ENCODE results near the gene MSANTD7. TPM values are rescaled to one million over a fixed set of nuclear protein-coding genes. Genes with fewer than 3 reads are reported as not detected.
"Not testable (repeated sequence)": the region's sequence is repeated elsewhere in the genome, so short reads cannot be mapped to it uniquely, and the experiment has no call there.

Gene MSANTD7
- total and polyA plus RNA-seq, 4 experiments from 2014 or later = 6.5 to 17.0 (median 12.3) TPM

DNA sequence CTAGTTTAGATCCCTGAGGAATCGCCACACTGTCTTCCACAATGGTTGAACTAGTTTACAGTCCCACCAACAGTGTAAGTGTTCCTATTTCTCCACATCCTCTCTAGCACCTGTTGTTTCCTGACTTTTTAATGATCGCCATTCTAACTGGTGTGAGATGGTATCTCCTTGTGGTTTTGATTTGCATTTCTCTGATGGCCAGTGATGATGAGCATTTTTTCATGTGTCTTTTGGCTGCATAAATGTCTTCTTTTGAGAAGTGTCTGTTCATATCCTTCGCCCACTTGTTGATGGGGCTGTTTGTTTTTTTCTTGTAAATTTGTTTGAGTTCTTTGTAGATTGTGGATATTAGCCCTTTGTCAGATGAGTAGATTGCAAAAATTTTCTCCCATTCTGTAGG, 26.8 kb downstream of the MSANTD7 start:
- H3K36me3 ChIP-seq (ENCODE audit: insufficient read depth, low read length) = peaks cover 10% of the 10 kb centered on the region
- H3K9me3 ChIP-seq (ENCODE audit: control insufficient read depth in 1 of 2, low read length in 2 of 2); H3K27me3 Mint-ChIP-seq; H3K27me3 ChIP-seq (ENCODE audit: insufficient read depth, low read length); H3K4me3 ChIP-seq (ENCODE audit: low read length in 2 of 2); H3K4me3 Mint-ChIP-seq; DNase-seq; H3K4me1 Mint-ChIP-seq; CTCF ChIA-PET (ENCODE audit: partially characterized antibody); POLR2A ChIA-PET (ENCODE audit: partially characterized antibody); H3K9me3 Mint-ChIP-seq; H3K27ac Mint-ChIP-seq; H3K27ac ChIP-seq (ENCODE audit: low read depth, low read length); H3K4me1 ChIP-seq (ENCODE audit: insufficient read depth, low read length); intact Hi-C loops (cut with micrococcal nuclease): not testable (repeated sequence)
- H3K36me3 Mint-ChIP-seq = peaks cover 36 to 45% of the 10 kb centered on the region in 2 donors

DNA sequence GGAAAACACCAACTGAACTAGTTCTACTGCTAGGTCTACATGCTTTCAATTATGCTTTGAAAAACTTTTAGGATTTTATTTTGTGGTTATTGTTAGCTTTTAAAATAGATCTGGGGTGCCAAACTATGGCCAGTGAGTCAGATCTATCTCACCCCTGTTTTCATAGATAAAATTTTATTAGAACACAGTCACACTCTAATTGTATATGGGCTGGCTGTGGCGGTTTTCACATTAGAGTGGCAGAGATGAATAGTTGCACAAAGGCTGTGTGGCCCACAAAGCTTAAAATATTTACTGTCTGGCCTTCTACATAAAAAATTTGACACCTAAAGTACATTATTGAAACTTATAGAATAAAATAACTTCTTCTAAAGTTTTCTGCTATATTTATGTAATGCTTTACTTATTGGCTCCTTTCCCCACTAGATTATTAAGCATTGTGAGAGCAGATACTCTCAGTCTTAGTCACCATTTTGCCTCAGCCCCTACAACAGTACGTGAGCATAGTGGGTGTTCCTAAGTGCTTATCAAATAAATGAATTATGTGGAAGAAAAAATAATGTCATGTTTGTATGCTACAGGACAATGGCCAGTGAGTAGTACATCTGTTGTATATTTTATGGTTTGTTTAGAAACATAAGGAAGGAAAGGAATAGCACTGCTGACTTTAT, 35.1 kb downstream of the MSANTD7 start:
- CTCF ChIA-PET (ENCODE audit: partially characterized antibody) = interaction anchor here (1.0 kb wide), 1 partner anchor 251 kb away, joined by 4 read pairs; no protein-coding TSS in a partner anchor
- Mint-ChIP-seq H3K4me1 (peaks cover 7 to 23% (median 11%) of the 10 kb centered on the region in 4 donors), H3K27ac (peak overlapping the region in 1 of 7 donors; percentile 30), H3K9me3 (no peaks in the 10 kb centered on the region), H3K36me3 (peaks cover 14 to 33% of the 10 kb centered on the region in 2 donors), H3K27me3 (no peaks in the 10 kb centered on the region), H3K4me3 (no peak overlapping the region)
- DNase-seq = no peak
- Histone ChIP-seq H3K4me1 (ENCODE audit: insufficient read depth, low read length) (peaks cover 9% of the 10 kb centered on the region), H3K9me3 (ENCODE audit: control insufficient read depth in 1 of 2, low read length in 2 of 2) (no peaks in the 10 kb centered on the region), H3K36me3 (ENCODE audit: insufficient read depth, low read length) (peaks cover 9% of the 10 kb centered on the region), H3K4me3 (ENCODE audit: low read length in 2 of 2) (no peak overlapping the region), H3K27me3 (ENCODE audit: insufficient read depth, low read length) (no peaks in the 10 kb centered on the region), H3K27ac (ENCODE audit: low read depth, low read length) (no peak overlapping the region)
- intact Hi-C loops (cut with micrococcal nuclease) = no loop called here
- POLR2A ChIA-PET (ENCODE audit: partially characterized antibody) = no interaction called here

DNA sequence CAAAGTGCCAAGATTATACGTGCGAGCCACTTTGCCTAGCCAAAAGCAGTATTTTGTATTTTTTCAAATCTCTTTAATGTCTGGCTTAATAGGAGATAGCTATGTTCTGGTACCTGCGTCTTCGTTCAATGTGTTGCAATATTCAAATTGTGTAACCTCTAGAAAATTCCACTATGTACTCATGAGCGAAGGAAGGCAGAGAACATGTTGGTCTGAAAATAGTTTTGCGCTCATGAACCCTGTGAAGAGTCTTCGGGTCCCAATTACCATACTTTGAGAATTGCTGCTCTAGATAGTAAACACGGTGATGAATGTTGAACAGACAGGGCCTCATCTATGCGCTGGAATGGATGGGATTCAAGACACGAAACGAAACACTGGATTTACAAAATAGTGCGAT, 37.8 kb downstream of the MSANTD7 start:
- no peaks in the 10 kb centered on the region for H3K27me3 ChIP-seq (ENCODE audit: insufficient read depth, low read length)
- peaks cover 12 to 39% (median 22%) of the 10 kb centered on the region in 4 donors for H3K4me1 Mint-ChIP-seq
- H3K4me3 ChIP-seq (ENCODE audit: low read length in 2 of 2) = no peak overlapping the region
- peak overlapping the region in 3 of 7 donors; percentile 68 to 74 (median 72) for H3K27ac Mint-ChIP-seq
- ChIA-PET POLR2A (ENCODE audit: partially characterized antibody) (no interaction called here), CTCF (ENCODE audit: partially characterized antibody) (no interaction called here)
- H3K27me3 Mint-ChIP-seq = no peaks in the 10 kb centered on the region
- no peak overlapping the region for H3K27ac ChIP-seq (ENCODE audit: low read depth, low read length)
- intact Hi-C loops (cut with micrococcal nuclease) = loop anchor here (5.0 kb wide), 1 partner anchor 274 kb away; no protein-coding TSS in a partner anchor
- peak overlapping the region in 3 of 8 donors; percentile 13 to 96 (median 94) for H3K4me3 Mint-ChIP-seq
- H3K9me3 Mint-ChIP-seq = no peaks in the 10 kb centered on the region
- peaks cover 5 to 13% of the 10 kb centered on the region in 2 donors for H3K36me3 Mint-ChIP-seq
- H3K9me3 ChIP-seq (ENCODE audit: control insufficient read depth in 1 of 2, low read length in 2 of 2) = no peaks in the 10 kb centered on the region
- no peak for DNase-seq
- H3K4me1 ChIP-seq (ENCODE audit: insufficient read depth, low read length) = peaks cover 17% of the 10 kb centered on the region
- peaks cover 5% of the 10 kb centered on the region for H3K36me3 ChIP-seq (ENCODE audit: insufficient read depth, low read length)

DNA sequence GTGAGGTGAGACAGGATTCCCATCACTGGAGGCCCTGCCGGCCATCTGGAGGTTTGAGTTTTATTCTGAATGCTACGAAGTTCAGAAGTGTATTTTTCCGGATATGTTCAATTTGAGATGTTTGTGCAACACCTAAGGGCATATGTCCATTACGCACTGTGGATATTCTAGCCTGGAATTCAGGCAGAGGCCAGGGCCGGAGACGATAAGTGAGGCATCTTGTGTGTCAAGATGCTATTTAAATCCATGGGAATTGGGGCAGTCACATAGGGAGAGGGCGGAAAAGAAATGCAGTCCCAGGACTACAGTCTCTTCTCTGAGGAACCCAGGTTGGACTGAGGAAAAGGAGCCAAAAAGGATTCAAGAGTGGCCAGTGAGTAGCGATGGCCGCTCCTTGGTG, 38.7 kb downstream of the MSANTD7 start:
- Mint-ChIP-seq H3K27ac (peak overlapping the region in 4 of 7 donors; percentile 29 to 90 (median 57)), H3K4me1 (peaks cover 12 to 41% (median 22%) of the 10 kb centered on the region in 4 donors), H3K36me3 (peaks cover 0 to 8% of the 10 kb centered on the region in 2 donors), H3K27me3 (no peaks in the 10 kb centered on the region), H3K4me3 (peak overlapping the region; percentile 93 to 96 (median 94)), H3K9me3 (no peaks in the 10 kb centered on the region)
- no peaks in the 10 kb centered on the region for H3K36me3 ChIP-seq (ENCODE audit: insufficient read depth, low read length)
- no peaks in the 10 kb centered on the region for H3K9me3 ChIP-seq (ENCODE audit: control insufficient read depth in 1 of 2, low read length in 2 of 2)
- intact Hi-C loops (cut with micrococcal nuclease) = loop anchor here (5.0 kb wide), 1 partner anchor 274 kb away; no protein-coding TSS in a partner anchor
- H3K27me3 ChIP-seq (ENCODE audit: insufficient read depth, low read length) = no peaks in the 10 kb centered on the region
- ChIA-PET CTCF (ENCODE audit: partially characterized antibody) (no interaction called here), POLR2A (ENCODE audit: partially characterized antibody) (interaction anchor here (3.6 kb wide), 1 partner anchor 39 kb away, joined by 56 read pairs; the partner anchor contains the start of genes CDNF, HSPA14 and MSANTD7)
- peaks cover 17% of the 10 kb centered on the region for H3K4me1 ChIP-seq (ENCODE audit: insufficient read depth, low read length)
- DNase-seq = no peak
- no peak overlapping the region for H3K4me3 ChIP-seq (ENCODE audit: low read length in 2 of 2)
- H3K27ac ChIP-seq (ENCODE audit: low read depth, low read length) = no peak overlapping the region

DNA sequence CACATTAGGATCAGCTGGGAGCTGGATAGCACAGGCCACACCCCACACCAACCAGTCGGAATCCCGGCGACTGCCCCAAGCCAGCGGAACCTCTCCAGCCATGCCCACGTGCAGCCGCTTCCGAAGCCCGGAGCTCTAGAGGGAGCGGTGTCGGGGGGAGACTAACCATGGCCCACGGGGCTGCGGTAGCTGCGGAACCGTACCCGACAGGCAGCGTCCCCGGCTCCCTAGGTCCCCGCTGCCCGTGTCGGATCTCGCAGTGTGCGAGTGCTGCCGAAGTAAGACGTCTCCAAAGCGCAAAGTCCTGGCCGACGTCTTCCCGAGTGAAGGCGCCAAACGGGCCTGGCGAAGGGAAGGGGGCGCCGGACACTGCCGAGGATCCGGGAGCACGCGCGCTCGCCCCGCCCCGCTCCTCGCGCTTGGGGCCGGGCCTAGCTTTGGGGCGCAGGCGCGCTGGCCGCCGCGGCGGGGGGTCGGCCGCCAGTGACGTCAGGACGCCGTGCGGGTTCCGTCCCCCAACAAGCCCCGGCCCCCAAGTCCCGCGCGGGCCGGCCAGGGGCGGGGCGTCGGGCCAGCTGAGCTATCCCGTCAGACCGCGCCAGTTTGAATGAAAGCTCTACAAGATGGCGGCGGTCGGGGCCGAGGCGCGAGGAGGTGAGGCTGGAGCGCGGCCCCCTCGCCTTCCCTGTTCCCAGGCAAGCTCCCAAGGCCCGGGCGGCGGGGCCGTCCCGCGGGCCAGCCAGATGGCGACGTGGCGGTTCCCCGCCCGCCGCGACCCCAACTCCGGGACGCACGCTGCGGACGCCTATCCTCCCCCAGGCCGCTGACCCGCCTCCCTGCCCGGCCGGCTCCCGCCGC, 40.4 kb downstream of the MSANTD7 start, which contains the start of gene SUV39H2:
Gene SUV39H2, plus strand, starts transcription at position 601 of the 858 bp plus-strand sequence. Its CDS starts 23 bp downstream, at position 624.
- H3K4me1 Mint-ChIP-seq = peaks cover 13 to 48% (median 22%) of the 10 kb centered on the region in 4 donors
- ChIA-PET CTCF (ENCODE audit: partially characterized antibody) (interaction anchor here (1.0 to 2.2 kb wide), 10 partner anchors 11 to 93 kb away, joined by 3 to 14 read pairs (median 4); partner anchors contain the start of genes CDNF, HSPA14, MEIG1 and MSANTD7), POLR2A (ENCODE audit: partially characterized antibody) (interaction anchor here (0.8 to 3.6 kb wide), 22 partner anchors 8 to 1576 kb away, joined by 3 to 56 read pairs (median 4); partner anchors contain the start of genes CDNF, DCLRE1C, HSPA14 and MEIG1)
- Histone ChIP-seq H3K36me3 (ENCODE audit: insufficient read depth, low read length) (no peaks in the 10 kb centered on the region), H3K9me3 (ENCODE audit: control insufficient read depth in 1 of 2, low read length in 2 of 2) (no peaks in the 10 kb centered on the region), H3K27ac (ENCODE audit: low read depth, low read length) (peak within 1 kb of the TSS; percentile 84), H3K27me3 (ENCODE audit: insufficient read depth, low read length) (no peaks in the 10 kb centered on the region), H3K4me1 (ENCODE audit: insufficient read depth, low read length) (peaks cover 17% of the 10 kb centered on the region), H3K4me3 (ENCODE audit: low read length in 2 of 2) (peak within 1 kb of the TSS; percentile 44 to 88)
- no peaks in the 10 kb centered on the region for H3K27me3 Mint-ChIP-seq
- H3K36me3 Mint-ChIP-seq = peaks cover 0 to 8% of the 10 kb centered on the region in 2 donors
- H3K4me3 Mint-ChIP-seq = peak within 1 kb of the TSS; percentile 93 to 96 (median 94)
- intact Hi-C loops (cut with micrococcal nuclease) = loop anchor here (1.0 to 5.0 kb wide), 7 partner anchors 26 to 1091 kb away; partner anchors contain the start of genes CDNF, DCLRE1C, HSPA14 and MSANTD7
- peak within 1 kb of the TSS; percentile 87 to 95 (median 94) for H3K27ac Mint-ChIP-seq
- H3K9me3 Mint-ChIP-seq = no peaks in the 10 kb centered on the region
- DNase-seq = peak; percentile 87 to 91 (median 90)

DNA sequence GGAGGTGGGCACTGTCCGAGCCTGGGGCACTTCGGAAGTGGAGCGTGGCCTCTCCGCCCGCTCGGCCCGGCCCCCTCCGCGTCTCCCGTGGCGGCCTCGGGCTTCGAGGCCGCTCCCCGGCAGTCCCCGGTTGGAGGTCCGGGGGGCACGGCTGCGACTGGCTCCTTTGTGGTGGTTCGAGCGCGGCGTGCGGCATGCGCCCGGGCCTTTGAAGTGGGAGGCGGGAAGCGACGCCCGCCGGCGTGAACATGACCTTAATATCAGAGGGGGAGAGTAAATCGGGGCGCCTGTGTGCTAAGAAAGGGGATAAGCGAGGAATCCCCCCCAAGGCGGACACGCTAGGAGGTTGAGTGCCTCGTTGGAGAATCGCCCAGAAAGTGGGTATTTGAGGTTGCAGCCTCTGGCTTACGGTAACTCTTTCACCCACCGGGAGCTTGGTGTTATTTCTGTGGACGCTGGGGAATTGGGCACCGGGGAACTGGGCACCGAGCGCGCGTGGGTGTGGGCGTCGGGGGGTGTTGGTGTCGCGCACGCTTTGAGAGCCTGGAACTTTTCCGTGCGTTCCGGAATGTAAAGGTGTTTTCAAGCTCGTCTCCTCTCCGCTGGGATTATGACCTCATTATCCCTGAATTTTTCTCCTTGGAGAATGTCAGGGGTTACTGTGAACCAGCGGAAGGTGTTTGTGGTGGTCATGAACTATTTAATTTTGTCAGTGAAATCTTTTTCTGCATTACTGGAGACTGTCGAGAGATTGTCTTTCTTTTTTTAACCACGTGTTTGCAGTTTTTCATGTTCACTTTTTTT, 41.2 kb downstream of the MSANTD7 start:
- Mint-ChIP-seq H3K27me3 (no peaks in the 10 kb centered on the region), H3K4me1 (peaks cover 16 to 48% (median 25%) of the 10 kb centered on the region in 4 donors), H3K4me3 (peak overlapping the region; percentile 89 to 96 (median 92)), H3K9me3 (no peaks in the 10 kb centered on the region), H3K27ac (peak overlapping the region; percentile 86 to 94 (median 91)), H3K36me3 (peaks cover 0 to 8% of the 10 kb centered on the region in 2 donors)
- peak; percentile 28 to 56 (median 39) for DNase-seq
- POLR2A ChIA-PET (ENCODE audit: partially characterized antibody) = interaction anchor here (1.0 to 3.6 kb wide), 17 partner anchors 9 to 1577 kb away, joined by 3 to 56 read pairs (median 4); partner anchors contain the start of genes CDNF, DCLRE1C, HSPA14 and MEIG1
- peak overlapping the region; percentile 40 to 88 for H3K4me3 ChIP-seq (ENCODE audit: low read length in 2 of 2)
- H3K9me3 ChIP-seq (ENCODE audit: control insufficient read depth in 1 of 2, low read length in 2 of 2) = no peaks in the 10 kb centered on the region
- intact Hi-C loops (cut with micrococcal nuclease) = loop anchor here (2.0 to 5.0 kb wide), 4 partner anchors 25 to 277 kb away; partner anchors contain the start of genes DCLRE1C and RPP38
- H3K4me1 ChIP-seq (ENCODE audit: insufficient read depth, low read length) = peaks cover 24% of the 10 kb centered on the region
- H3K27ac ChIP-seq (ENCODE audit: low read depth, low read length) = peak overlapping the region; percentile 84
- no peaks in the 10 kb centered on the region for H3K36me3 ChIP-seq (ENCODE audit: insufficient read depth, low read length)
- CTCF ChIA-PET (ENCODE audit: partially characterized antibody) = interaction anchor here (1.0 to 2.2 kb wide), 9 partner anchors 10 to 93 kb away, joined by 3 to 14 read pairs (median 4); partner anchors contain the start of genes CDNF, HSPA14, MEIG1 and MSANTD7
- H3K27me3 ChIP-seq (ENCODE audit: insufficient read depth, low read length) = no peaks in the 10 kb centered on the region
